Stimulated activated naive CD4-positive, alpha-beta T cell treated with Interleukin-2 at 50 U/mL for 16 hours (primary cell): Measurements from ENCODE around the gene CDKN1C.

ENCODE experiments used
- DNase-seq: peaks from one replicate; lab custom pipeline; 2025; lab: John Stamatoyannopoulos, UW

The CDKN1C gene

DNA sequence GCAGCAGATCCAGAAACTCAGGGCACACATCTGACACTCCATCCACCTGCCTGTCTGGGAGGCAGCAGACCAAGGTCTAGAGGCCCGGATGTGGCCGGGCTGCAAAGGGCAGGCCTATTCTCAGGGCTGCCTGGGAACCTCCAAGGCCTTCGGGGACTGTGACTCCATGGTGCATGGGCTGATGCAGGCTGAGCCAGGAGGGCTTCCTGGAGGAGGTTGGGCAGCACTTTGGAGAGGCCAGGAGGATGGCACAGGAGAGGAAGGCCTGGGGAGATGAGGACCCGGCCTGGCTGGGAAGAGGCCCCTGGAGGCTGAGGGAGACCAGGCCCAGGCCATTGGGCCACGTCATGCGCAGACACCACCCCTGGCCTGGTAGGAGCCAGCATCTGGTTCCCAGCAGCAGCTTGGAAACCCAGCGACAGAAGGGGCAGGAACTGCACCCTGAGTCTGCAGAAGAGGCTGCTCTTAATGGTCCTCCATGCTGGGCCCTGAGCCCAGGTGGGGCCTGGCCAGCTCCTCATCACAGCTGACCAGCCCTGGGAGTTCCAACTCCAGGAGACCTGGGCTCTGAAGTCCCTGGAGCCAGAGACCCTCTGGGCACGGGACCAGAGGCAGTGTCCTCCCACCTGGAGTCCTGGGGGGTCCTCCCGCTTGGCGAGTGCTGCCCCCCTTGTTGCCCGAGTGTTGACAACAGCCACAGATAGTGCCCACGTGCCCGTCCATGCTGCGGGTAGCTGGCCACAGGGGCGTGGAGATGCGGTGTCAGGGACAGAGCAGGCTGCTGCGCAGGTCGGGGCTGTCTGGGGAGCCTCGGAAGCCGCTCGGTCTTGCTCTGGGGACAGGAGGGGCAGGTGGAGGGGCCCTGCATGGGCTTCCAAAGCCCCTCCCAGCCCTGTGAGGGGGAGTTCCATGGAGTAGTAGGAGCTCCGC lies 38.1 kb upstream of the CDKN1C start:
- DNase-seq: no peak

DNA sequence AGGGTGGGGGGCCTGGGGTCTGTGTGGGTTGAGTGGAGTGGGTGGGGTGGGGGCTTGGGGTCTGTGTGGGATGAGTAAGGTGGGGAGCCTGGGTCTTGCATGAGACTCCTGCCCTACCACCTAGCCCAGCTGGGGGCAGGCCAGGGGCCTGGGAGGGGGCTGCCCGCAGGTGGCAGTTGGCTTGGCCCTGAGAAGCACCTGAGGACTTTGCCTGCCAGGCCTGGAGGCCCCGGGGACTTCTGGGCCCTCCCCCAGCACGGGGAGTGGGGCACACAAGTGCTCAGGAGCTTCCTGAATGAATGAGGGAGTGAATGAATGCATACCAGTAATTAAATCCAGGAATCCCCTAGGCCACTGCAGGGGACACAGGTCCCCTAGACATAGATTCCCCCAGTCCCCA lies 37.1 kb upstream of the CDKN1C start:
- no peak for DNase-seq

DNA sequence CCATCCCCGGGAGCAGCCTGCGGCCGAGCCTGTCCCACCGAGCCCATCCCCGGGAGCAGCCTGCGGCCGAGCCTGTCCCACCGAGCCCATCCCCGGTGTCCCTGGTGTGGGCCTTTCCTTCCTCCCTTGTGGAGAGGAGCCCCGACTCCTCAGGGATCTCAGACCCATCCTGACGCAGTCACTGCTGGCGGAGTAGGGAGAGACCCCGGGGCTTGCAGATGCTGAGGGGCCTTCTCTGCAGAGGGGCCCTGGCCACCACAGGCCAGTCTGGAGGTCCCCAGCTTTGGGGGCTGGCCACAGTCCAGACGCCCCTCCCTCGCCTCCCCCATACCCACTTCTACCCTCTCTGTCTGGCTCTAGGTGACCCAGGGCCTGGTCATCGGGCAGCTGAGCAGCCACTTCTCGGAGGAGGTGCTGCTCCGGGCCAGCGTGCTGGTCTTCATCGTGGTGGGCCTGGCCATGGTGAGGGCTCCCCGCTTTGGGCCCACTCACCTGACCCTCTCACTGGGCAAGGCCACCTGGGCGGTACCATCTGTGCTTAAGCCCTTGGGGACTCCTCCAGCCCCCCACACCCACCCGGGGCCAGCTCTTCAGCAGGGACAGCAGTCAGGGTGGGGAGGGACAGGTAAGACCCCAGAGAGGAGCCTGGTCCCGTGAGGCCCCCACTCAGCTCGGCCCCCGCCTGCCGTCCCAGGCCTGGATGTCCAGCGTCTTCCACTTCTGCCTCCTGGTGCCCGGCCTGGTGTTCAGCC lies 36.3 kb upstream of the CDKN1C start:
- DNase-seq: no peak

DNA sequence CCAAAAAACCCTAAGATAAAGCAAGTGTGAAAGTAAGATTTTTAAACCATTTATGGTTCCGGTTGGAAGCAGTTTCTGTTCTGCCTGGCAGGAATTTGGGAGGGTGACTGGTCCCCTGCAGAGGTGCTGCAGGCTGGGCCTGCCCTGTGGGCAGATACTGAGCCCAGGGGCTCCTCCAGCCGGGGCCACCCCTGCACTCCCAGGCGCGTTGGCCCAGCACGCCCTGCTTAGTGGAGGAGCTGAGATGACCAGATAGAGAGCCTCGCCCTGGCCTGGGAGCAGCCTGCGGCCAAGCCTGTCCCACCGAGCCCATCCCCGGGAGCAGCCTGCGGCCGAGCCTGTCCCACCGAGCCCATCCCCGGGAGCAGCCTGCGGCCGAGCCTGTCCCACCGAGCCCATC lies 35.7 kb upstream of the CDKN1C start:
- DNase-seq: no peak

DNA sequence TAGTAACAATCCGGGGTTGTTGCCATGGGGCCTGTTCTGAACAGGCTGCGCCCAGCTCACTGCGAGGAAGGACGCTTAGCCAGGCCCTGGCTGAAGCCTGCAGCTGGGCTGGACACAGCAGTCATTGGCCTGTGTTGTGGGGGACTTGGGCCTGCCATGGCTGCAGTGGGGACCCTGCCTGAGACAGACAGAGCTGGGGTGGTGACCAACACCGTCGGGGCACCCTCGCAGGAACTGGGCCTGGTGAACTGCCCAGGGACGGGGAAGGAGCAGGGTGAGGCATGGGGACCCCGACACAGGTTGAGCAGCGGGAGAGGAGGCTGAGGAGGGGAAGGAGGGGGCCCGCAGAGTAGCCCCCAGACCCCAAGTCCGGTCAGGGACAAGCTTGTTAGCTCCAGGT lies 34.8 kb upstream of the CDKN1C start:
- no peak for DNase-seq

DNA sequence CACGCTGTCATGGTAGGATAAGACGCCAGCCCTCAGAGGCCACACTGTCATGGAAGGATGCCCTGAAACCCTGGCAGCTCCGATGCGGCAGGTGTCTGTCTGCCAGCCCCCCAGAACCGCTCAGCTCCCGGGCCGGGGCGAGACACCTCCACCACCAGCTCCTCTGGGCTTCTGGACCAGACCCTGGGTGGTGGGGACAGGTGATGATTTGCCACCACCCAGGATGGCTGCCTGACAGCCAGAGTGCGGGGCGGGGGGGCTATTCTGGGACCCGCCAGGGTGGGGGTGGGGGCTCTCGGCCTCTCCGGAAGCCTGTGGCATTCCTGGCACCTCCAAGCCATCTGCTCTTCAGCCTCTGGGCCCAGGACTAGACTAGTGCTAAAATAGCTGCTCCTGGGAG lies 34.3 kb upstream of the CDKN1C start:
- no peak for DNase-seq

DNA sequence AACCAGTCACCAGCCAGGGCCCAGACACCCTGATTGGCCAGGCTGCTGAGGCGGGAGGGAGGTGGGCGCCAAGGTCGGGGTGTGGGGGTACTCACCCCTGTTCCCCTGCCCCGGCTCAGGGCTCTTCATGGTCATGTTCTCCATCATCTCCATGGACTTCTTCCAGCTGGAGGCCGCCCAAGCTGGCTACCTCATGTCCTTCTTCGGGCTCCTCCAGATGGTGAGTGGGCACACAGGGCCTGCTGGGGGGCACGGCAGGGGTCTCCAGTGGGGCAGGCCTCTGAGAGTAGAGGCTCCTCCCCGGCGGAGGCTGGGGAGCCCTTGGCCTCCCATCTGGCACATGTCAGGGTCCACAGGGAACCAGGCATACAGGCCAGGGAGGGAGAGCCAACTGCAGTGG lies 33.6 kb upstream of the CDKN1C start:
- DNase-seq: no peak

DNA sequence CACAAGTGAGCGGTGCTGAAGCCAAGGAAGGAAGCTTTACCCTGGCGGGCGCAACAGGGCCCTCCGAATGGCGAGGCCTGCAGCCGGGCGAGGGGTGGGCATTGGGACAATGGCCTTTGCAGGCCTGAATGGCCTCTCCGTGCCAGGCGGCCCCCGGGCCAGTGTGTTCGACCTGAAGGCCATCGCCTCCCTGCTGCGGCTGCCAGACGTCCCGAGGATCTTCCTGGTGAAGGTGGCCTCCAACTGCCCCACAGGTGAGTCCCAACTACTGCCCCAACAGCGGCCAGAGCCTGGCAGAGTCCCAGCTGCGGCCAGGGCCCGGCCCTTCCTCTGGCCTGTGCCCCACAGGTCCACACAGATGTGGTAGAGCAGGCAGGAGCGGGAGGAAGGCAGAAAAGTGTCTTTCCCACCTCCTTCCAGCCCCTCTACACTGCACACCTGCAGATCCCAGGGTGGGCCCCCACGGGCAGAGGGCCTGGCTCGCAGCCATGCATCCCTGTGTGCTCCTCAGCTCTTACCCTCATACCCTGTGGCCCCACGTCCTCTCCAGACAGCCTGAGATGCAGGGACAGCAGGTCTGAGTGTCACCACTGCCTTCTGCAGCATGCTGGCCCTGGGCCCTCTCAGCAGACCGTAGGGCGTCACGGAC lies 32.4 kb upstream of the CDKN1C start:
- no peak for DNase-seq

DNA sequence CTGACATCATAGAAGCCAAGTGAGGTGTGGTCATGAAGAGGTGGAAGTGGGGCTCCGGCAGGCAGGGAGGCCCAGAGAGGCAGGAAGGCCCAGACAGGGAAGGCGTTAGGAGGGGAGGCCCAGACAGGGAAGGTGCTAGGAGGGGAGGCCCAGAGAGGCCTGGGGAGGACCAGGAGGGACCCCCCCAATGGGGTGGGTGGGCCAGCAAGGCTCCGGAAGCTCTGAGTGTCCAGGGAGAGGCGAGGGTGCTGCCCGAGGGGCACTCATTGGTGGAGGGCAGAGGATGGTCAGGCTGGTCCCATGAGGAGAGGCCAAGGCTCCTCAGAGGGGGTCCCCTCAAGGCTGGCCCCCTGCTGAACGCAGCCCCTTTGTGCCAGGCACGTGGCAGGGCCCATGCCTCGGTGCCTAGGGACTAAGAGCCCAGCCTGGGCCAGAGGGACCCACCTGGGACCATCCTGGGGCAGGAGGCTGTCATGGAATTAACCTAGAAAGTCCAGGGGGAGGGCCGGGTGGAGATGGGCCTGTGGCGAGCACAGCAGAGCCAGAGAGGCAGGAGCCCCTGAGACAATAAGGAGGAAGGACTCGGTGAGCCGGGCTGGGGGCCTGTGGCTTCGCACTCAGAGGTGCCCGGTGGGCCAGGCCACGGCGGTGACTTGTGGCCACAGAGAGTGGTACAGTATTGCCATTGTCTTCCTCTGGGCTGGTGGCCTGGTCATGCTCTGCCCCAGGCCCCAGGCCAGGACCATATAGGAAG lies 31.5 kb upstream of the CDKN1C start:
- no peak for DNase-seq

DNA sequence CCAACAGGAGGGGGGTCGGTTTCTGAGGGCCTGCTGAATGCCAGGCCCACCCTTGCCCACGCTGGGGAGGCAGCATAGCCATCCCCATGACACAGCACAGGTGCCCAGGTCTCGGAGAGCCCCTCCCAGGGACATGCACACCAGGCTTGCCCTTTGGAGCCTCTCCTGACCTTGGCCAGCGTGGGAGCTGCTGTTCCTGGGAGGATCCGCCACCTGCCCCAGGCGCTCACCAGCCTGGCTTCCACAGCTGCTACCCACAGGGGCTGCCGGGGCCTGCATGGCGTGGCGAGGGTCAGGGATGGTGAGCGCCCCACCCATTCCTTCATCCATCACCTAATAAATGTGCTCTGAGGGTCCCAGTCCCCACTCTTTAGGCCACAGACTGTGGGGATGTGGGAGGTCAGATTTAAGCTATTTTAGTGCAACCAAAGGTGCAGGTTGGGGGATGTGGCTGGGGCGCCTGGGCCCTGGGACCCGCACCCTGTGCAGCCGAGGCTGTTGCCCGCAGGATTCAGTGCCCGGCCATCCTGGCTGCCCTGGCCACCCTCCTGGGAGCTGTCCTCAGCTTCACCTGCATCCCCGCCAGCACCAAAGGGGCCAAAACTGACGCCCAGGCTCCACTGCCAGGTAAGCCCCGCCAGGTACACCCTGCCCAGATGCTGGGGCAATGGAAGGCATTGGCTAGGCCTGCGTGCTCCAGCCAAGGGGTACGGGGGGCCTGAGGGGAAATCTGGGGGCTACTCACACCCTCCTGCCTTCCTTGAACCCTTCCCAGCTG lies 30.7 kb upstream of the CDKN1C start:
- no peak for DNase-seq

DNA sequence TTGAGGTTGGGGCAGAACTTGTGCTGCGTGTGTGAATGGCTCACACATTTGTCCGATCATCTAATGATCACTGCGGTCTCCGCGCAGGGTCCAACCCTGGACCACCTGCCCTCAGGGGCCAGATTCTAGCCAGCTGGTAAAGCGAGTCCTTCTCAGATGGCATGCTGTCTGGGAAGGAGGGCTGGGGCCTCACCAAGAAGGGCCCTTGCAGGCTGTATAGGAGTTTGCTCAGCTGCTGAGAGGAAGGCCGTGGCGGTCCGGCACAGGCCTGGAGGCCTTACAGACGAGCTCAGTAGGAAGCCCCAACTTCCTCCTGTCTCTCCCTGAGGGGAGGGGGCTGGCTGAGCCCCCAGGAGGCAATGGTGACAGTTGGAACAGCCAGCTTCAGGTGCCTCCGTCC lies 29.9 kb upstream of the CDKN1C start:
- no peak for DNase-seq

DNA sequence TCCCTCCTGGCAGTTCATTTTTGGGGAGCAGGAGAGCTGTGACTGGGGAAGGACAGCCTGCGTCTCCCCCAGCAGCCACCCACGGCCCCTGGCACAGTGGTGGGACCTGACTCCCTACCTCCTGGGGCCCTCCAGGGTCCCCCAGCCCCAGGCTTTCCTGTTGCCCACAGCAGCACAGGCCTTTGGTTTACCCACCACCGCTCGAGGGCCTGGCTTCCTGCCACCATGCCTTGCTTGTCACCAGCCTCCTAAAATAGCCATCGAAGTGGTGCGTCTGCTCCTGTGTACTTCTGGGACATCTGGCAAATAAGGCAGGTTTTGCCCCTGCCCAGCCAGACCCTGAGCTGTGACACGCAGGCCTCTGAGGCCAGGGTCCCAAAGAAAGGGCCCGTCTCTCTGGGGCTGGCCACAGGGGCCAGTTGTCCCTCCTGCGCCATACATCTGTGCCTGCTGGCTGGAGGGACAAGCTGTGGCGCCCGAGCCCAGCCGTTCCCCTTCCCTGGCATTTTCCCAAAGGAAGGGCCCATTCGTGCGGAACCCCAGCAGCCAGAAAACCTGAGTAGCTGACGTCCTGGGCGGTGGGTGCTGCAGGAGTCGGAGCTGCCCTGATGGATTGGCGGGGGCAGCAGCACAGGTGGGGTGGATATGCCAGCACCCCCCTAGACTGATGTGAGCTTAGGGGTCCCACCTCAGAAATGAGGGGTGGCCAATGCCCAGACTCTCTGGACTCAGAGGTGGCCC lies 29.1 kb upstream of the CDKN1C start:
- no peak for DNase-seq

DNA sequence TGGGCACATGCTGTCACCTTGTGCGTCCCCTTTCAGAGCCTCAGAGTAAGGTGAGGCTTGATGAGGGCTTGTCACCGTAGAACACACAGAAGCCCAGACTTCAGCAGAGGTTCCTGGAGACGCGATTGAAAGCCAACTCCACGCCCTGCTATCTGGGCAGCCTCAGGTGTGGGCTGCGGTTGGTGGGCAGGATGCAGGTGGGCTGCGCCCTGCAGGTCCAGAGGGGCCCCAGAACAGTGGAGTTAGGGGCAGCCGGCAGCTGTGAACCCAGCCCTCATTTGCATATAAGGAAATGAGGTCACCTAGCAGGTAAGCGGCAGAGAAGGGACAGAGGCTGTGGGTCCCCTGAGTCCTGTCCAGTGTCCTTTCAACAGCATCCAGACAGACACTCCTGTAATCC lies 28.2 kb upstream of the CDKN1C start:
- DNase-seq: no peak

DNA sequence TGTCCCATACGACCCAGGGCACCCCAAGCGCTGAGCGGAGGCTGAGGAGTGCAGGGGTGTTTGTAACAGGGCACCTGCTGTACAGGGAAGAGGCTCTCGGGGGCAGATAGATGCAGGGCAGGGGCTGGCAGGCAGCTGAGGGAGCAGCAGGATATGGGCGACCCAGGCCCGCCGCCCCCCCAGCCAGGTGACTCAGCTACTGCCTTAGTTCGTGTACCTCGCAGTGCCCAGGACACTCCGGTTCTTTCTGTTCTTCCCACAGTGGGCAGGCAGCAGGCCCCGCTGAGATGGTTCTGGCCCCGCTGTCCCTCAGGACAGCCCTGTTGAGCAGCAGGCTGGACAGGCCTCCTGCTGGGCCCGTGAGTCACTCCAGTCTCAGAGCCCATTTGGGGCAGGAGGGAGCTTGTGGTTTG lies 27.4 kb upstream of the CDKN1C start:
- DNase-seq: no peak

DNA sequence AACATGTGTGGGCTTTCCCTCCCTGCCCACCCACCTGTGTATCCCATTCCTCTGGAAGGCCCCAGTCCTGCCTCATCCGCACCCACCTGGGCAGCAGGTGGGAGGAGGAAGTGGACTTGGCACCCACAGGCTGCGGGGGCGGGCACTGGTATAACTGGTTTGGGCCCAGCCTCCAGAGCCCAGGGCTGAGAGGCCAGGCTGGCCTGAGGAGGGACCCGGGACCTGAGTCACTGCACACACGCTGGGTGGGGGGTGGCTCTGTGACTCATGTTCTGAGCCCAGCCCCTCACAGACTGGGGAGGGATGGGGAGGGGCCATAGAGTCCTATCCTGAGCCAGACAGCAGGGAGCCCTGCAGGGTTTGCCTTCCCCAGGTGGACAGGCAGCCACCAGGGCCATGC lies 26.9 kb upstream of the CDKN1C start:
- no peak for DNase-seq

DNA sequence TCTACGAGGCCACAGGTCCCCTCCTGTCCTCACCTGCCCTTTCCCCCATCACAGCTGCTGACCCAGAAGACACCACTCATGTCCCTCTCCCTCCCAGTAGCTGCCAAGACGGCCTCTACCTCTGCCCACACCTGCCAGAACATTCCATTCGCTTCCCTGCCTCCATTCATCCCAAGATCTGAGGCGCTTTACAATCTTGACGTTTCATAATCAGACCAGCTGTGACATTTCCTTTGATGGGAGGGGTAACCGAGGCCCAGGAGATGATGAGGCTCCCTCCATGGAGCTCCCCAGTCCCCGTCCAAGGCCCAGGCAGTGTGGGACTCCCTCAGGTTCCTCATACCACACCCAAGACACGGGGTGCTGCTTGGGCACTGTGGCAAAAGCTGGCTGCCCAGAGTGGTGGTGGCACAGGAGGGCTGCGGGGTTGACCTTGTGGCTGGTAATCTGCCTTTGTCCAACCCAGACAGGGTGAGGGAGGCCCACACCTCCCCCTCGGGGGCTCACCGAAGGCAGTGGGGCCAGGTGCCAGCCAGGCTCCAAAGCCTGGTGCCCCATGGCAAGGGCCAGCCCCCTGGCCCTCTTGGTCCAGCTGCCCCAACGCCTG lies 26.3 kb upstream of the CDKN1C start:
- no peak for DNase-seq

DNA sequence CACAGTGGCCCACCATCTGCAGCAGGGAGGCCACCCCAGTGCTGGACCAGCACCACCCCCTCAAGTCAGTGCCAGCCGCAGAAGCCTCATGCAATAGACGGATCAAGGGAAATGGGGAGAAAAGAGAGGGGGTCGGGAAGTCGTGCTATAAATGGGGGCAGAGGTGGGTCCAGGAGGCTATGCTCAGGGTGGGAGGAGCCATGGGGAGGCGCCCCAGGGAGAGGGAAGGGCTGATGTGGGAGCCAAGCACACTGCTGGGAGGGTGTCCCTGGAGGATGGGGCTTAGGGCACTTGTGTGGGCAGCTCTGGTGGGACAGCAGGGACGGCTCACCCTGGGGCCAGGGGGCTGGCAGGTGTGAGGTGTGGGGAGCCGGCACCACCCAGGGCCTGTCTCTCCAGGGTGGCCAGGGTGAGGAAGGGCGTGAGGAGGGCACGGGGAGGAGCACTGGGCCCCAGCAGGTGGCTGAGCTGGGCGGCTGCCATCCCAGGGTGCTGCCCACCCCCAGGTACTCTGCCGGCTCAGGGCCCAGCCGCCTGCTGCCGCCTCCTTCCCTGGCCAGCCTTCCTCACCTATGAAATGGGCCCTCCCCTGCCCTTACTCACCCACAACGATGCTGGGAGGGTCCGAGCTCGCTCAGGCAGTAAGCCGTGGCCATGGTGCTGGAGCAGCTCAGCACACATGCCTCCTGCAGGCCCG lies 25.7 kb upstream of the CDKN1C start:
- DNase-seq: no peak

DNA sequence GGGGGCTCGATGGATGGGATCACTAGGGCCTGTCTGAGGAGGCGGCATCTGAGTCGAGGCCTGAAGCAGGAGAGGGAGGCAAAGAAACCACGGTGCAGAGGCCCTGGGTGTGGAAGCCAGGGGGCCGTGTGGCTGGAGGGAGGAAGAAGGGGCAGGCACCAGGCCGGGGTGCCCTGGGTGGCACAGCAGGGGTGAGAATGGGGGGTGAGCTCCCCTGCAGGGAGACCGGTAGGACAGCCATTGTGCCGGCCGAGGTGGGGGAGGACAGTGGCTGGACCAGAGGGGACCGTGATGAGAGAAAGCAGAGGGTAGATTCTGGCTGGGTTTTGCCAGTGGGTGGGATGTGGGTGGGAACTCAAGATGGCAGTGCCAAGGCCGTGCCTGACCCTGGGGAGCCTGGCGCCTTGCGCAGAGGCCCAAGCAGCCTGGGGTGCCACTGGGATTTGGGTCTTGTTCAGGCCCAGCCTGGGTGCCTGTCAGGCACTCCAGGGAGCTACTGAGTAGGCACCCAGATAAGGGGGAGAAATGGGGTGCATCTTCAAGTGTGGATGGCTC lies 24.9 kb upstream of the CDKN1C start:
- no peak for DNase-seq
